ENCODE results near the gene IGFBP5. TPM values are rescaled to one million over a fixed set of nuclear protein-coding genes. Genes with fewer than 3 reads are reported as not detected.

The IGFBP5 gene
- total and polyA plus RNA-seq, 8 donors: 92.1 to 923 (median 330) TPM

- H3K4me1 ChIP-seq: peaks cover 21 to 43% (median 35%) of the 10 kb centered on the region in 4 donors
- no peaks in the 10 kb centered on the region for H3K27me3 ChIP-seq
- H3K4me3 ChIP-seq: no peak overlapping the region
- no peaks in the 10 kb centered on the region for H3K9me3 ChIP-seq
- DNase-seq: peak in 1 of 2 donors; percentile 61
- H3K27ac ChIP-seq: peak overlapping the region in 1 of 5 donors; percentile 5
- peaks cover 9 to 47% (median 33%) of the 10 kb centered on the region in 4 donors for H3K36me3 ChIP-seq
- intact Hi-C loops (cut with DNase I; ENCODE audit: low total_unique reads): no loop called here
- WGBS, 5 donors: 63 to 92% (median 80%) methylated on average over 19 to 20 of the region's 20 CpGs
- TF ChIP-seq POLR2A (IDR thresholded peaks at IDR 0.05): no peak
- TF ChIP-seq, protein P1, sequence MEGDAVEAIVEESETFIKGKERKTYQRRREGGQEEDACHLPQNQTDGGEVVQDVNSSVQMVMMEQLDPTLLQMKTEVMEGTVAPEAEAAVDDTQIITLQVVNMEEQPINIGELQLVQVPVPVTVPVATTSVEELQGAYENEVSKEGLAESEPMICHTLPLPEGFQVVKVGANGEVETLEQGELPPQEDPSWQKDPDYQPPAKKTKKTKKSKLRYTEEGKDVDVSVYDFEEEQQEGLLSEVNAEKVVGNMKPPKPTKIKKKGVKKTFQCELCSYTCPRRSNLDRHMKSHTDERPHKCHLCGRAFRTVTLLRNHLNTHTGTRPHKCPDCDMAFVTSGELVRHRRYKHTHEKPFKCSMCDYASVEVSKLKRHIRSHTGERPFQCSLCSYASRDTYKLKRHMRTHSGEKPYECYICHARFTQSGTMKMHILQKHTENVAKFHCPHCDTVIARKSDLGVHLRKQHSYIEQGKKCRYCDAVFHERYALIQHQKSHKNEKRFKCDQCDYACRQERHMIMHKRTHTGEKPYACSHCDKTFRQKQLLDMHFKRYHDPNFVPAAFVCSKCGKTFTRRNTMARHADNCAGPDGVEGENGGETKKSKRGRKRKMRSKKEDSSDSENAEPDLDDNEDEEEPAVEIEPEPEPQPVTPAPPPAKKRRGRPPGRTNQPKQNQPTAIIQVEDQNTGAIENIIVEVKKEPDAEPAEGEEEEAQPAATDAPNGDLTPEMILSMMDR (IDR thresholded peaks at IDR 0.05): peak in 1 of 7 experiments; percentile 23
These were observed 33.5 kb downstream of the IGFBP5 start for GRCh38 chr2:216661639-216662375.

DNA sequence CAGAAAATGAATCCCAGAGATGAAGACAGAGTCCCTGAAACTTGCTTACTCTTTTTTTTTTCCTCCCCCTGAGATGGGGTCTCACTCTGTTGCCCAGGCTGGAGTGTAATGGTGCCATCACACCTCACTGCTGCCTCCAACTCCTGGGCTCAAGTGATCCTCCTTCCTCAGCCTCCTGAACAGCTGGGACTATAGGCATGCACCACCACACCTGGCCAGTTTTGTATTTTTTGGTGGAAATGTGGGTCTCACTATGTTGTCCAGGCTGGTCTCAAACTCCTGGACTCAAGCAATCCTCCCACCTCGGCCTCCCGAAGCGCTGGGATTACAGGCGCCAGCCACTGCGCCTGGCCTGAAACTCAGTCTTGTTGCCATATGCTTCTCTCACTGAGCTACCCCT, 34.3 kb downstream of the IGFBP5 start:
- no peak for TF ChIP-seq POLR2AphosphoS5 (IDR thresholded peaks at IDR 0.05)
- TF ChIP-seq, protein P1 (IDR thresholded peaks at IDR 0.05): no peak
- no peak for TF ChIP-seq POLR2A (IDR thresholded peaks at IDR 0.05)
- no peak for TF ChIP-seq EP300 (IDR thresholded peaks at IDR 0.05)
- Histone ChIP-seq H3K36me3 (peaks cover 9 to 49% (median 35%) of the 10 kb centered on the region in 4 donors), H3K27me3 (no peaks in the 10 kb centered on the region), H3K4me1 (peaks cover 20 to 38% (median 36%) of the 10 kb centered on the region in 4 donors), H3K9me3 (no peaks in the 10 kb centered on the region), H3K27ac (no peak overlapping the region), H3K4me3 (no peak overlapping the region)
- DNase-seq: no peak
- intact Hi-C loops (cut with DNase I; ENCODE audit: low total_unique reads): no loop called here
- WGBS, 5 donors: 96 to 100% (median 98%) methylated on average over 5 of the region's 5 CpGs

DNA sequence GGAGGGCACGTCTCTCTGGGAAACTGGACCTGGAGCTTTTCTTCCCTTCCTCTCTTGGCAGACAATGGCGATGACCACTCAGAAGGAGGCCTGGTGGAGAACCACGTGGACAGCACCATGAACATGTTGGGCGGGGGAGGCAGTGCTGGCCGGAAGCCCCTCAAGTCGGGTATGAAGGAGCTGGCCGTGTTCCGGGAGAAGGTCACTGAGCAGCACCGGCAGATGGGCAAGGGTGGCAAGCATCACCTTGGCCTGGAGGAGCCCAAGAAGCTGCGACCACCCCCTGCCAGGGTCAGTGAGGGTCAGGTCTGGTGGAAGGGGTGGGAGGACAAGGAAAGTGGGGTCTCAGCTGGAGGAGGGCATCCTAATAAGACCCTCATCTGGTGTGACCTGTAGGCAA, 34.9 kb downstream of the IGFBP5 start:
- Histone ChIP-seq H3K36me3 (peaks cover 9 to 49% (median 35%) of the 10 kb centered on the region in 4 donors), H3K4me3 (no peak overlapping the region), H3K4me1 (peaks cover 14 to 32% (median 31%) of the 10 kb centered on the region in 4 donors), H3K27me3 (no peaks in the 10 kb centered on the region), H3K9me3 (no peaks in the 10 kb centered on the region), H3K27ac (no peak overlapping the region)
- intact Hi-C loops (cut with DNase I; ENCODE audit: low total_unique reads): no loop called here
- no peak for DNase-seq
- WGBS, 5 donors: 82 to 93% (median 92%) methylated on average over 10 of the region's 10 CpGs
- no peak for TF ChIP-seq POLR2A (IDR thresholded peaks at IDR 0.05)
- no peak for TF ChIP-seq POLR2AphosphoS5 (IDR thresholded peaks at IDR 0.05)
- TF ChIP-seq, protein P1 (IDR thresholded peaks at IDR 0.05): no peak
- TF ChIP-seq EP300 (IDR thresholded peaks at IDR 0.05): no peak

DNA sequence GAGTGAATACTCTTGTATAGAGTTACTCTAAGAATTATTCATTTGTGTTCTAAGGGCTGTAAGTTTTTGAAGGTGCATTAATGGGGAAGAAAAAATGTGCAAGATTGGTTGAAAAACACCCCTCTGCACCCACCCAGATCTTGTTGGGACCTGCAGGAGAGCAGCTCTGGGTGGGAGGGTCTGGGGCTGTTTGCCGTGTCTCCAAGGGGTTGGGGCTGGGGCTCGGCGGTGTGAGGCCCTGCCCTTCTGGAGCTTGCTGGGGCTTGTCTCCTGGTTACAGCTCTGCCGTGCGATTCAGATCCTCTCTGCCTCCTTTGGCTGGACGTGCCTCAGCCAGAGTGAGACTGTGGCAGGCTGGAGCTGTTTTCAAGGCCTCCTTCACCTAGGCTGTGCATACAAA, 36.1 kb downstream of the IGFBP5 start:
- Histone ChIP-seq H3K27ac (peak overlapping the region in 3 of 5 donors; percentile 7 to 22 (median 10)), H3K27me3 (no peaks in the 10 kb centered on the region), H3K9me3 (no peaks in the 10 kb centered on the region), H3K4me1 (peaks cover 10 to 28% (median 22%) of the 10 kb centered on the region in 4 donors), H3K36me3 (peaks cover 9 to 49% (median 35%) of the 10 kb centered on the region in 4 donors), H3K4me3 (no peak overlapping the region)
- DNase-seq: peak in 1 of 2 donors; percentile 62
- no peak for TF ChIP-seq POLR2A (IDR thresholded peaks at IDR 0.05)
- TF ChIP-seq, protein P1 (IDR thresholded peaks at IDR 0.05): no peak
- TF ChIP-seq EP300 (IDR thresholded peaks at IDR 0.05): no peak
- TF ChIP-seq POLR2AphosphoS5 (IDR thresholded peaks at IDR 0.05): no peak
- intact Hi-C loops (cut with DNase I; ENCODE audit: low total_unique reads): no loop called here
- WGBS, 5 donors: 30 to 59% (median 57%) methylated on average over 4 to 6 of the region's 6 CpGs

All from stomach (tissue), 9 donors.